ENCODE measurements around the gene C11orf42.

Gene C11orf42, protein sequence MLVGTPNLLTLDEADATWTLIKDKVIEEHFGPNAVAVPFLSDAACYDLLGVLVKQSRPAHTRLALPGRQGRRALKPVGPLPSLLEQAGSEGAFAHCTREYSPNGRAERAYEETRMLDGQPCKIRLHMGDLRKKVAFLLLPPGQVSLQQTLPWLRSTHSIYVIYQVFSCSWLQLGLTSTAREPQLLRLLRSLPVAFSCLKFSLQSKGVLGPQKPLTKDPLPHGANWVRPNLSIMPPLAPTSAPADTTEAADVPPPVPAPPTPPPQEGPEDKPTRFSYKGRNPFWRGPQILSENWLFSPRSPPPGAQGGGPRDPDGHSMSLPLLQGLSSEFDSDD

DNA sequence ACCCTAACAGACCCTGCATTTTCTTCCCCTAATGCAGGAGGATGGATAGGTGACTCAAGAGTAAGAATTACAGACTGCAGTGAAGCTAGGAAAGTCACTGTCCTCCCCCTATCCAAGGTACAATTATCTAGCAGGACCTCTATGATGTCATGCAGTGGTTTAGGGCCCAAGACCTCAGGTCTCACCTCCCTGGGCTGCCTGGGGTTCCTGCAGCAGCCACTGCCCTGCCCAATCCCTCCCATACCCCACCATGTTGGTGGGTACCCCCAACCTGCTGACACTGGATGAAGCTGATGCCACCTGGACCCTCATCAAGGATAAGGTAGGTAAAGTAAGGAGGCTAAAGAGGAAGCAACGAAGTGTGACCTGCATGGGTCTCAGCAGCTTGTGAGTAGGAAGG, at the start of gene C11orf42:
Gene C11orf42, plus strand, starts transcription at position 192 of the 400 bp plus-strand sequence. Its CDS starts 59 bp downstream, at position 251.
- DNase-seq (ENCODE audit: low read depth in 4 of 4, low spot score in 1 of 4): no peak

DNA sequence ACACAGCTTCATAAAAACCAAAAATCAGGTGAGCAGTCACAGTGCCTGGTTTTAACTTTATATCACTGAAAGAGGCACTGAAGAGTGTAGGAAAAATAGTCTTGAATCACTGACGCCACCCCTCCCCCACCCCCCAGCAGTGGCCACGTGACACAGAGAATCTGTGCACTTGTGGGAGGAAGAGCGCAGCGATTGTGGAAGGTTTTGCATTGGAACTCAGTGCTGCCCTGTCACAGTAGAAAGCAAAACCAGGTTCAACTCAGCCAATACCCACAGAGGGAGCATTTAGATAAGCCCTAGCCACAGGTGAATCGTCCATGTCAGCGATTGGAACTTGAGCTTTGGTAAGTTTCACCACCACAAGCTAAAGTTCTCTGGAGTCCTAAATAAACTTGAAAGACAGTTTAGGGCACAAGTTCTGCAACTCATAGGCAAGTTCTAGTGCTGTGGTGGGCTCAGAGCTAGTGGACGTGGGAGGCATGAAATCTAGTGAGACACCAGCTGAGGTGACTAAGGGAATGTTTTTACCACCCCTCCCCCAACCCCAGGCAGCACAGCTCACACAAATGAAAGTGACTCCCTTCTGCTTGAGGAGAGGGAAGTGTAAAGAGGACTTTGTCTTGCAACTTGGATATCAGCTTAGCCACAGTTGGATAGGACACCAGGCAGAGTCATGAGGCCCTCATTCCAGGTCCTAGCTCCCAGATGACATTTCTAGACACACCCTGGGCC, 48.6 kb upstream of the C11orf42 start:
- DNase-seq (ENCODE audit: low read depth in 4 of 4, low spot score in 1 of 4): no peak

- no peak for DNase-seq (ENCODE audit: low read depth in 4 of 4, low spot score in 1 of 4)
These were observed 35.1 kb upstream of the C11orf42 start, which contains the start of gene OR52B2 for GRCh38 chr11:6170226-6170625. Gene OR52B2, minus strand, starts transcription at chr11:6170326. Its CDS starts 0 bp downstream, at chr11:6170326.

DNA sequence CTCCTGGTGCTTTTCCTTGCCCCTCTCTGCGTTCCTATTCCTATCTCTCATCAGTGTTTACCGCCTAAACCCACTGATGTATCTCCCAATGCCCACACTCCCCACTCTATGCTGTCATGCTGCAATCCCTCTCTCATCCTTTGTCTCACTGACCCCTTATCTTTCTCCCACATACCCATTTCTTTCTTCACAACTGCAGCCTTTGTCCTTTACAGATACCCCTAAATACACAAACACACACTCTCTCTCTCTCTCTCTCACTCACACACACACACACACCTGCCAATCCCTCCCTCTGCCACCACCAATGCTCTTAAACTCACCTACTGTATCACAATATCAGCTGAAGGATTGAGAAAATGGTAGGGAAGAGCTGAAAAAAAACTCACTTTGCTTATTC, 29.9 kb upstream of the C11orf42 start:
- DNase-seq (ENCODE audit: low read depth in 4 of 4, low spot score in 1 of 4): no peak

GRCh38 chr11:6191742-6192141, 13.6 kb upstream of the C11orf42 start:
- no peak for DNase-seq (ENCODE audit: low read depth in 4 of 4, low spot score in 1 of 4)

DNA sequence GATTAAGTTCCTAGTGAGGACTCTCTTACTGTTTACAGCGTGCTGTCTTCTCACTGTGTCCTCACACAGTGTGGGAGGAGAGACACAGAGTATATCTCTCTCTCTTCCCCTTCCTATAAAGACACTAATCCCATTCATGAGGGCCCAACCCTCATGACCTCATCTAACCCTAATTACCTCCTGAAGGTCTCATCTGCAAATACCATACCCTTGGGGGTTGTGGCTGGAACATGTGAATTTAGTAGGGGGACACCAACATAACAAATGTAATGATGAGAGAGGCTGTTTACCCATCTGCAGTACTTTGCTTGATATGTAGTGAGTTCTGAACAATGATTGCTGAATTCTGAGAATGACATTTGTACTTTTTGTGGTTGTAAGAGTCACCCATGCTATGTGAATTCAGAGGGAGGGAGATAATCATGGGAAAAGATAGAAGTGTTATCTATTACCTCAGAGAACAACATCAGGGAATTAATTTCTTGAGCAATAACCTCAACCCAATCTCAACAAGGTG, 11.2 kb upstream of the C11orf42 start:
- DNase-seq (ENCODE audit: low read depth in 4 of 4, low spot score in 1 of 4): no peak

- DNase-seq (ENCODE audit: low read depth in 4 of 4, low spot score in 1 of 4): no peak
These were observed 9.0 kb upstream of the C11orf42 start for GRCh38 chr11:6196396-6196795.

- DNase-seq (ENCODE audit: low read depth in 4 of 4, low spot score in 1 of 4): no peak
These were observed 7.7 kb upstream of the C11orf42 start for GRCh38 chr11:6197466-6198200.

DNA sequence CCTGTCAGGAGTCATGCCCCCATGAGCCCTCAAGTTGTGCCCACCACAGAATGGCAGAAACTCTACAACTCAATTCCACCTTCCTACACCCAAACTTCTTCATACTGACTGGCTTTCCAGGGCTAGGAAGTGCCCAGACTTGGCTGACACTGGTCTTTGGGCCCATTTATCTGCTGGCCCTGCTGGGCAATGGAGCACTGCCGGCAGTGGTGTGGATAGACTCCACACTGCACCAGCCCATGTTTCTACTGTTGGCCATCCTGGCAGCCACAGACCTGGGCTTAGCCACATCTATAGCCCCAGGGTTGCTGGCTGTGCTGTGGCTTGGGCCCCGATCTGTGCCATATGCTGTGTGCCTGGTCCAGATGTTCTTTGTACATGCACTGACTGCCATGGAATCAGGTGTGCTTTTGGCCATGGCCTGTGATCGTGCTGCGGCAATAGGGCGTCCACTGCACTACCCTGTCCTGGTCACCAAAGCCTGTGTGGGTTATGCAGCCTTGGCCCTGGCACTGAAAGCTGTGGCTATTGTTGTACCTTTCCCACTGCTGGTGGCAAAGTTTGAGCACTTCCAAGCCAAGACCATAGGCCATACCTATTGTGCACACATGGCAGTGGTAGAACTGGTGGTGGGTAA, 6.1 kb upstream of the C11orf42 start, which contains the start of gene OR52W1:
Gene OR52W1, plus strand, starts transcription at position 51 of the 637 bp plus-strand sequence. Its CDS starts 0 bp downstream, at position 51.
- DNase-seq (ENCODE audit: low read depth in 4 of 4, low spot score in 1 of 4): no peak

DNA sequence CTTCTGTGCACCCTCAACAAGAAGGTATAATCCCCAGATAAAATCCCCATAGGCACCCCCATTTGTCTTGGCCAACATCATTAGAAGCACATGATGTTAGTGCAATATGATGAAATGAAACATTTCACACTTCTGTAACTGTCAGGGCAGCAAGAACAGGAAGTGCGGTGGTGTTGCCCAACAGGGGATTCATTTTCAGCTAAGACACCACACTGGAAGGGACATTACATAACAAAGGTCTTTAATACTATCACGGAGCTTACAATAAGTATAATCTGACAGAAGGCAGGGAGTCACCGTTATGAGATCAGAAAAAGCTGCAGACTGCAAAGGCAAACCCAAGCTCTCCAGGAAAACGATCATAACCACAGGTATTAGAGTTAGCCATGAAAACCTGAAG, 4.4 kb upstream of the C11orf42 start:
- DNase-seq (ENCODE audit: low read depth in 4 of 4, low spot score in 1 of 4): no peak

DNA sequence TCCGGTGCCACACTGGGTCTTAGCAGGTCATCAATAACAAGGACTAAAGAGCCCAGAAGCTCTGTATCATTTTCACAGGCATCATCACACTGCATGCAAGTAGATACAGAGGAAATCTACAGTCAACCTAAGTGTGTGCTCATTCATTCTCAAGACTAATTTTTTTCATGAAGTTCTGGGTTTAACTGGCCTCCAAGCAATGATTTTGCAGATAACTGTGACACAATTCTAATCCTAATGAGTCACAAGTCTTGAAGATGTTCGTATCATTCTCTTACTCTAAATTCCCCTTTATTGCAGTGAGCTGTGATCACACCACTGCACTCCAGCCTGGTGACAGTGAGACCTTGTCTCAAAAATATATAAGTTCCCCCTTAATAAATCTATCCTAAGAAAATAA, 3.9 kb upstream of the C11orf42 start:
- no peak for DNase-seq (ENCODE audit: low read depth in 4 of 4, low spot score in 1 of 4)

DNA sequence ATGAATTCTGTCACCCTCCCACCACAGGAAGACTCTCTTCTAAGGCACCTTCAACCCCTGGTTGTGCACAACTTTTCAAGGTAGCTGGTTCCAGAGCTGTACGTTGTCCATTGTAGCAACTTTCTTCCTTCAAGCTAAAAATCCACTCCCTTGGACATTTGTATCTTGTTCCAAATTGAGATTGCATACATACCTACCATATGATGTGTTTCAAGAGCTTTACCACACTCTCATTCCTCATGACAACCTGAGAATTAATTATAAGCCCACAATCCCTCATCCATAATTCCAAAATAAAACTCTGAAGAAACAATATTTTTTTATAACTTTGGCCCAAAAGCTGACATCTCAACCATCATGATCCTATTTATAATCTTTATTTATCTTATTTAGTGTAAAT, 3.3 kb upstream of the C11orf42 start:
- DNase-seq (ENCODE audit: low read depth in 4 of 4, low spot score in 1 of 4): no peak

DNA sequence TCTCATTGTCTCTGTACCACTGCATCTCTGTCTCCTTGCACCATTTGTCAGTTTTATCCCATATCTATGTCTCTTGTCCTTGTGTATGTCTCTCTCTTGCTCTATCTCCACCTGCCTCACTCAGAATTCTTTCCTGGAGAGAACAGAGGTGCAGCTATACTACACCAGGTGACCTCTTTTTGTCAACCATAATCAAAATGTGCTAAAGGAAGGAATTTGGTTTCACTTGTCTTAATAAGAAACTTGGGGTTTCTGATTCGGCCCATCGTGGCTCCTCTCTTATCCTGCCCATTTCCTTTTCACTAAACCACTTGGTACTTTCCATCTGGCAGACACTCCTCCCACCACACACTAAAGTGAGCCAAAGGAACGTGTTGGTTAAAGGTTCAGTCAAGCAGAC, 2.0 kb upstream of the C11orf42 start:
- DNase-seq (ENCODE audit: low read depth in 4 of 4, low spot score in 1 of 4): no peak

GRCh38 chr11:6204706-6205105, 651 bp upstream of the C11orf42 start:
- no peak for DNase-seq (ENCODE audit: low read depth in 4 of 4, low spot score in 1 of 4)

DNA sequence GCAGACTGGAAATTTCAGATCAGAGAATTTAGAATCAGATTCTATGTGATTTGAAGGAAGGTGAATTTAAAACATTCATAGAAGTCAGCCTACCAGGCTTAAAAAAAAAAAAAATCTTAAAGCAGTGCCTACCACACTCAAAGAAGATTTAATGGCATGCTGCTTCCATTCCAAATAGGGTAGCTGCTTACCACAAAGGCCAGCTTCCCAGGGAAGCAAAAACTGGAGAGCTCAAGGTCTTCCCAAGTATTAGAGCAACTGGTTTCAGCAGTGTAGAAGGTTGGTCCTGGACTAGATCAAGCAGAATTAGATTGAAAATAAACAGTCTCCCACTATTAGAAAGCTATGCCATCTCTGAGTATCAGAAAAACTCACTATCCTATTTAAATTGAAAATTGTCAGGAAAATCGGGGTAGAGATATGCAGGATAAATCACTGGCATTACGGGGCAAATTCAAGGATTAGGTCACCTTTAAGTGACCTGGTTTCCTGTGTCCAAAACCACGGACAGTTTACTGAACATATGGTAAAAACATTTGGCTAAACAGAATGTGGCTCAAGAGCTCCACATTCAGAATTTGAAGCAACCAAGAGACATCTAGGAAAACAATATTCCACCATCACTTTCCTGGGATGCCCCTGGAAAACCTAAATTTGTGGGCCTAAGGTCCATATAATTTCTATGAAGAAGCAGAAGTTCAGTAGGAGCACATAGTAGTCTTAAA, 1.3 kb downstream of the C11orf42 start:
- DNase-seq (ENCODE audit: low read depth in 4 of 4, low spot score in 1 of 4): no peak

- no peak for DNase-seq (ENCODE audit: low read depth in 4 of 4, low spot score in 1 of 4)
These were observed 4.4 kb downstream of the C11orf42 start for GRCh38 chr11:6209801-6210200.

DNA sequence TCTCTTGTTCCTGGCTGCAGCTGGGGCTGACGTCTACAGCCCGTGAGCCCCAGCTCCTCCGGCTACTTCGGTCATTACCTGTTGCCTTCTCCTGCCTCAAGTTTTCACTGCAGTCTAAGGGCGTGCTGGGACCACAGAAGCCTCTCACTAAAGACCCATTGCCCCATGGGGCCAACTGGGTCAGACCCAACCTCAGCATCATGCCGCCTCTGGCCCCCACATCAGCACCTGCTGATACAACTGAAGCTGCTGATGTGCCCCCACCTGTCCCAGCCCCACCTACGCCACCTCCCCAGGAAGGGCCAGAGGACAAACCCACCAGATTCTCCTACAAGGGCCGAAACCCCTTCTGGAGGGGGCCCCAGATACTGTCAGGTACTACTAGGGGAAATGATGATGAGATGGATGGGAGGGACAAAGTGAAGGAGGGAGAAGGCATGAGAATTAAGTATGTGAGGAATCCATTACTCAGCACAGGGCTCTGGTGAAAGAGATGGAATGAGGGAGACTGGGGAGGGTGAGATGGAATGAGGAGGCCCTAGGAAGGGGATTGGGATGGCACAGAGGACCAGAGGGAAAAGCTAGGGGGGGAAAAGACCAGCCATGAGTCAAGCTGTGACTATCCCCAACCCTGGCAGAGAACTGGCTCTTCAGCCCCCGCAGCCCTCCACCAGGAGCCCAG, 5.1 kb downstream of the C11orf42 start:
- no peak for DNase-seq (ENCODE audit: low read depth in 4 of 4, low spot score in 1 of 4)

DNA sequence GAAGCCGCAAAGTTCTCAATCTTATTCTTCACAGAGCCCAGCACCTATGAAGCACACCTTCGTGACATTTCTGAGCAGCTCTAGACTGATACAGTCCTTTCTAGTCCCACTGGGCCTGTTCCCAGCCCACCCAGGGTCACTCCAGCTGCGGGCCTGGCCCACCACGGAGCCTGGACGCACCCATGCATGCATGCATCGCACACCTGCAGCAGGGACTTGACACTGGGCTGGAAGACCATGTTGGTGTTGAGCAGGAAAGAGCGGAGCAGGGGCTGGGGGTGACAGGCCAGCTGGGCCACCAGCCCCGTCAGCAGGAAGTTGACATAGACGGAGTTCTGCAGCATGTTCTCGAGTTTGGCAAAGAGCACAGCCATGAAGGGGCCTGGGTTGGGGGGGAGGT, 9.2 kb downstream of the C11orf42 start:
- no peak for DNase-seq (ENCODE audit: low read depth in 4 of 4, low spot score in 1 of 4)

DNA sequence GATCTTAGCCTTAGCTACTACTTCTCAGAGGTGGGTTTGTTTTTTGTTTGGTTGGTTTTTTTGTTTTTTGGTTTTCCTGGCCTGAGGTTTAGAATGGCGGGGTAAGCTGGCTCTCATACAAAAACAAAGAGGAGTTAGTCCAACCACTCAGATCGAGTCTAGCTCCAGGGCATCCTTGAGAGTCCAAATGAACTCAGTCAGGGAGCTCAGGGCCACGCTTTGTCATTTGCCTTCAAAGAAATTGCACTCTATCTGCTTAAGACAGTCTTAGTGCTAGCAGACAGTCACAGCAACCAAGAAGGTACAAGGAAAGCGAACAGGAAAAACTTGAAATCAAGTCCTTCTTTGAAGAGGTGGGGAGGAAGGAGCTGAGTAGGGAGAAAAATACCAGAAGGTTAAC, 11.1 kb downstream of the C11orf42 start:
- no peak for DNase-seq (ENCODE audit: low read depth in 4 of 4, low spot score in 1 of 4)

GRCh38 chr11:6217722-6218121, 12.4 kb downstream of the C11orf42 start:
- DNase-seq (ENCODE audit: low read depth in 4 of 4, low spot score in 1 of 4): no peak
